GM21723 (cell line): Measurements from ENCODE around the gene POLR3H.

Source experiments
- ATAC-seq: cut with Tn5 transposase; IDR thresholded peaks from one replicate; pipeline ENCODE4 v1.9.1; 2021; ENCODE audit warnings: mild to moderate bottlenecking, moderate library complexity; ENCODE audit not compliant: unreplicated experiment

POLR3H gene

DNA sequence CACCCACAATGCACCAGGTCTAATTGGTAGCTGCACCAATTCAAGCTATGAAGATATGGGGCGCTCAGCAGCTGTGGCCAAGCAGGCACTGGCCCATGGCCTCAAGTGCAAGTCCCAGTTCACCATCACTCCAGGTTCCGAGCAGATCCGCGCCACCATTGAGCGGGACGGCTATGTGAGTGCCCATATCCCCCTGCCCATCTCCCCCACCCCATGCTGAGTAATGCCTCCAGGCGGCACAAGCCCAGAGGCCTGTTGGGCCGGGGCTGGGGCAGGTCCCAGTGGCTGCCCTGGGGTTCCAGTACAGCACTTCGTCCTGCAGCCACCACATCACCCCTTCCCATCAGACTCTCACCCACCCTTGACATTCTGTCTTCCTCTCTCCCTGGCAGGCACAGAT, 21.5 kb downstream of the POLR3H start:
- no peak for ATAC-seq

DNA sequence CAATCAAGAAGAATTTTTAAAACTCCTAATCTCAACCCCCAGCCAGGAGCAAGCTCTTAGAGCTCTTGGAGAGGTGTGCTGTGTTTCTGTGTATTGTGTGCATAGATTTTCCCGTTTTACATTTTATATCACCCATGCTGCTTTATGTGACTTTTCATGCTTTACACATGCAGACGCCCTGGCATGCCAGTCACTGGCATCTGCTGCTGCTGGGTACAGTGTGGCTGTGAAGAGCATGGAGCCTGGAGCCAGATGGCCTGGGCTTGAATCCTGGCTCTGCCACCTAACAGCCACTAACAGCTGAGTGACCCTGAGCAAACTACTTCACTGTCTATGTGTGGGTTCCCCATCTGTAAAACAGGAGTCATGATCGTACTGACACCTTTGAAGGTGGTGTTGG, 23.1 kb downstream of the POLR3H start:
- ATAC-seq, result no peak

DNA sequence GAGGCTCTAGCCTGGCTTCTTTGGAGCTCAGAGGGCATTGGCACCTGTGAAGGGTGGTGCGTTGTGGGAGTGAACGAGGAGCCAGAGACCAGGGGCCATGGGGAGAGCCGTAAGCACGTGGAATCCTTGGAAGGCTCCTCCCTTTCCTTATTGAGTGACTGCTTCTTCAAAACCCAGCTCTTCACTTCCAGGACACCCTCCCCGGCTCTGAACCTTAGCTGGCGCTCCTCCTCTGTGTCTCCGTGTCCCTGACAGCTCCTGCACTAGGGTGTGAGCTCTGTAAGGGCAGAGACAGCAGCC, 26.3 kb downstream of the POLR3H start:
- no peak for ATAC-seq

DNA sequence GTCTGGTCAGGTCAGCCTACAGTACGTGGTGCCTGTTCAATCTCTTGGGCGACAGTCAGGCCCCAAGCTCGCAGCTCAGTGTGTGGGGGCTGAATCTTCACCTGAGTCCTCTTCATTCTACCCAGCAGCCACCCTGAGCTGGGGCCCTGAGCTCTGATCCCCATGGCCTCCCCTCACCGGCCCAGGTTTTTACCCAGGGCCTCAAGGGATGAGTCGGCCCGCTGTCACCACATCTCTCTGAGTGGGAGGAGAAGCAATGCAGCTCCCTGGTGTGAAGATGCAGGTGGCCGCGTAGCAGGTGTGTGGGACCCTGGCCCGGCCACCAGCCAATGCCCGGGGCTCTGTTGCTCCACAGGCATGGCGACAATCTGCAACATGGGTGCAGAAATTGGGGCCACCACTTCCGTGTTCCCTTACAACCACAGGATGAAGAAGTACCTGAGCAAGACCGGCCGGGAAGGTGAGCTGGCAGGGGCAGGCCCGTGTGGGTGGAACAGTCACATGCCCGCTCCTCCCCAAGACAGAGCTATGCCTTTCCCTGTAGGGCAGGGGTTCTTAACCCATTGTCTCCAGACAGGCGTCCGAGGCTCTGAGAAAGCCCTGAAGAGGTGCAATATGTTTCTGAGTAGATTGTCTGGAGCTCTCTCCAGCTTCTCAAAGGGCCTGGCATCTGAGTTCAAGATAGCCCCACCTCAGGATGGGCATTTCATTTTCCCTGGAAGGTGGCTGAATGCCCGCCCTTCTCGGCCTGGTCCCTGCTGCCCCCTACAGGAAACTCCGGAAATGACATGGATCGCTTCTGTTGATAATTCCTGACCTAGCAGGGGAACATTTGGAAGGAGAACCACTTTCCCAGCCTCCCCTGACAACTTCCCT, 26.9 kb downstream of the POLR3H start:
- ATAC-seq, result no peak

DNA sequence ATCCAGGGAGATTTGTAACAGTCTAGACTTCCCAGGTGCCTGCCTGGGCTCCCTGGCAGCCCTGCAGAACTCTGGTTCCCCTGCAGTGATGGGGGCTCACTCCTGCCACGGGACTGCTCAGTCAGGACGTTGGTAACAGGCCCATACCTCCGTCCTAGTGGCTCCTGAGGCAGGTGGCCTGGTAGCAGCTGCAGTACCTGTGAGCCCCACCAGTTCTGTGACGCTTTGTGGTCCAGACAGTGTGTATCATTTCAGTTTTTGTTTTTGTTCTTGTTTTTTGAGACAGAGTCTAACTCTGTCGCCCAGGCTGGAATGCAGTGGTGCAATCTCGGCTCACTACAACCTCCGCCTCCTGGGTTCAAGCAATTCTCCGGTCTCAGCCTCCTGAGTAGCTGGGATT, 27.8 kb downstream of the POLR3H start:
- no peak for ATAC-seq

DNA sequence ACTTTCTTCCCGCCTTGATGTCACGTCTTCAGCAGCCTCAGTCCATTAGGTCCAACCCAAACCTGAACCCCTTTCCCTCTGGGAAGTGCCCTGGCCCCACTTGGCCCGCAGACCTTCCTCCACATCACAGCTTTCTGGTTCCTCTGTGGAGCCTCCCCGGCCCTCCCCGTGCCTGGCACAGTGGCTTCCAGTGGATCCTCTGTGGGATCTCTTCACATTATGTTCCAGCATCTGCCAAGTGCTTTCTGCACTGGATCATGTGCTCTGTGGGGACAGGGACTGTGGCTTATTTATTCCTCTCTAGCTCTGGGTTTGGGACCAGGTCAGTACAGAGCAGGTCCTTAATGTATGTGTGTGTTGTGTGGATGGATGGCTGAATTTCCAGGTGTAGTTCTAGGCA, 30.9 kb downstream of the POLR3H start:
- ATAC-seq, result no peak

DNA sequence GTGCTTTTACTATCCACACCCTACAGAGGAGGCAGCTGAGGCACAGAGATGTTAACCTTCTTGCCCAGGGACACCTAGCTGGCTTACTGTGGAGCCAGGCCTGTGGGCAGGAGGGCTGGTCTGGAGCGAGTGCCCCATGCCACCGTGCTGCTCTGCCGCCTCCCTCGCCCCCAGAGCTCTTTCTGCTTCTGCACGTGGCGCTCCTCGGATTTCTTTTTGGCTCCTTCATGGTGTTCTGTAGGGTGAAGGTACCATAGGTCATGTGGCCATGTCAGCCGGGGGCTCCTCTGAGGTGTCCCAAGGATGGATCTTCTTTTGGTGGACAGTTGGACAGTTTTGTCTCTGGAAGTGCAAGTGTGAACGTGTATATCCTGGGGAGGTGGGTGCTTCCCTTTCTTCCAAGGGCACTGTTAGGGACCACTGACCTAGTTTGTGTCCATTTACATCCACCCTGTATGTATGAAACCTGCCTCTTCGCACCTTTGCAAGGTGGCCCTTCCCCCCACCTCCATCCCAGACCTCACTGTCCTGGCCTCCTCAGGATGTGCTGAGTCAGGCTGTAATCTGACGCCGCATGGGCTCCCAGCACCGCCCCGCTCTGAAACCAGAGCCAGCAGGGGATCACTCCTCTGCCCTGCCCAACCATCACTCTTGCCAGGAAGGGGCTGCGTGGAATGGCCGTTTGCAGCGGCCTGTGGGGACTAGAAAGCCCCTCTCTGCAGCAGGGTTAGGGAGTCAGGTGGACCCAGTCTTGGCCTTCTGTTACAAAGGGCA, 31.7 kb downstream of the POLR3H start:
- no peak for ATAC-seq

DNA sequence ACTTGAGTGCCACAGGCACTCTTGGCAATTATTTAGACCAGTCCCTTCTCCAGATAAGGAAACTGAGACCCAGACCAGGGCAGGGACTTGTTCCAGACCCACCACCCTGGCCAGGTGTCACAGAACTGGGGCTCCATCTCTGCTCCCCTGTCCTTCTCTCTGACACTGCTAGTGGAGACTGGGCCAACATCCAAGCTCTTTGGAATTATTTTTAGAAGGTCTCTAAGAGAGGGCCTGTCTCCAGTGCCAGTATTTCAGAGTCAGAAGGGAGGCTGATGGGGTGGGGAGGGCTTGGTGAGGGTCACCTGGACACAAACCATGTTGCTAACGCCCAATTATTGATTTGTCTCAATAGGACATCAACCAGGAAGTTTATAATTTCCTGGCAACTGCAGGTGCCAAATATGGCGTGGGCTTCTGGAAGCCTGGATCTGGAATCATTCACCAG, 32.7 kb downstream of the POLR3H start:
- ATAC-seq, result no peak

DNA sequence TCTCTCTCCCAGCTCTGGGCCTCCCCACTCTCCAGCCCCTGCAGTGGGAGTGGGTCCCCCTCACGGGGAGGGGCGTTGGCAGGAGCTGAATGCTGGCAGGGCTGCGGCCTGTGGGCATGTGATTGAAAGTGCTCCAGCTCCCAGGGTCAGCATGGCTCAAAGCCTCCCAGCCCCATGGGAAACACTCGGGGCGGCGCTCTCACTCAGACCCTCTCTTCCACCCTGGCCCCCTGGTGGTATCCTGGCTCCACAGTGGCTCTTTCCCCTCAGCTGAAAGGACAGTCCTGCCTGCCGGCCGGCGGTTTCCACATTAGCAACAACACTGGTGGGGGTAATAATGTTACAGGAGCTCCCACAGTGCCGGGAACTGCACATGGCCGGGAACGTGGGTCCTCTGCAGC, 35.5 kb downstream of the POLR3H start:
- no peak for ATAC-seq

DNA sequence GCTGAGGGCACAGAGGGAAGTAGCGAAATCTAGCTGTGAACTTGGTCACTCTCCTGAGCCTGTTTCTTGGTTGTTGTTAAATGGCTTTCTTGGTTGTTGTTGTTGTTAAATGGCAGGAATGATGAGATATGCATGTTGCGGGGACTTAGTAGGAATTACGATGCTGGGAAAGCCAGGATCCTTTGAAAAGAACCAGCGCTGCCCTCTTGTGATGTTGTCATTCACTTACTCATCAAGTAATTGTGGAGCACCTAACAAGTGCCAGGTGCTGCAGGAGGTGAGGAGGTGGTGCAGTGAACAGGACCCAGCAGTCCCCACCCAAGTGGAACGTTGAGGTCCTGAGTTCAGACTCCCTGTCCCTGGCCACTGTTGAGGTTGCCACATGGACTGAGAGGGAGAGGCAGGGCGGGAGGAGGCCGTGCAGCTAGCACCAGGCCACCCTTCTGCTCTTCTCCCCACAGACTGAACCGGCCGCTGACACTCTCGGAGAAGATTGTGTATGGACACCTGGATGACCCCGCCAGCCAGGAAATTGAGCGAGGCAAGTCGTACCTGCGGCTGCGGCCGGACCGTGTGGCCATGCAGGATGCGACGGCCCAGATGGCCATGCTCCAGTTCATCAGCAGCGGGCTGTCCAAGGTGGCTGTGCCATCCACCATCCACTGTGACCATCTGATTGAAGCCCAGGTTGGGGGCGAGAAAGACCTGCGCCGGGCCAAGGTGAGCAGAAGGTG, 36.8 kb downstream of the POLR3H start:
- no peak for ATAC-seq

DNA sequence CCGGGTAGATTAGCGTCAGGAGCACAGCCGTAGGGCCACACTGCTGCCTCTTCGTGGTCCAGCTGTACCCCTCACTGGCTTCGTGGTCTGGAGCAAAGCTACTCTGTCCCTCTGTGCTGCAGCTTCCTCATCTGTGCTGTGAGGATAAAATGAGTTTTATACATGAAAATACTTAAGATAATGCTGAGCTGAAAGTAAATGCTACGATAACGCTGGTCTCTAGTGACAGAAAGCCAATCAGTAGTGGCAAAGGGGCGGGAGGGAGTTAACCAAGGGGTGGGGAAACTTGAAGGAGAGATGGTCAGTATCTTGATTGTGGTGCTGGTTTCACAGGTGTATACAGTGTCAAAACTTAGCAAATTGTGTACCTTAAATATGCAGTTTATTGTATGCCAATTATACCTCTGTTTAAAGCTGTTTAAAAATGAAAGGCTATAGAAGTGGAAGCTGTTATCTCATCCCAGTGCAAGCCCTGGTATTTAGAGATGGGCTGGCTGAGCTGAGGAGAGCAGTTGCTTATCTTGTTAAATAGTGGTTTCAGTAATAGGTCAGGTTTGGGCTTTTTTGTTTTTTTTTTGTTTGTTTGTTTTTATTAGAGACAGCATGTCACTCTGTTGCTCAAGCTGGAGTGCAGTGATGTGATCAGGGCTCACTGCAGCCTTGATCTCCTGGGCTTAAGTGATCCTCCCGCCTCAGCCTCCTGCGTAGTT, 38.6 kb downstream of the POLR3H start:
- ATAC-seq, result no peak

DNA sequence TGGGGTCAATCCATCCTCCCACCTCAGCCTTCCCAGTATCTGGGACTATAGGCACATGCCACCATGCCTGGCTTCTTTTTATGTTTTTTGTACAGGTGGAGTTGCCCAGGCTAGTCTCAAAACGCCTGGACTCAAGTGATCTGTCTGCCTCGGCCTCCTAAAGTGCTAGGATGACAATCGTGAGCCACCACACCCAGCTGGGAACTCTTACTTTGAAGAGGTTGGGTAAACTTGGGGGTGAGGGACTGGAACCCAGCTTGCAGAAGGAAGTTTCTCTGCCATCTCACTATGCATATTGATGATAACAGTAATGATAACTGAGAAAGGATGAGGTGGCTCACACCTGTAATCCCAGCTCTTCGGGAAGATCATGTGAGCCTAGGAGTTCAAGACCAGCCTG, 39.5 kb downstream of the POLR3H start:
- no peak for ATAC-seq

DNA sequence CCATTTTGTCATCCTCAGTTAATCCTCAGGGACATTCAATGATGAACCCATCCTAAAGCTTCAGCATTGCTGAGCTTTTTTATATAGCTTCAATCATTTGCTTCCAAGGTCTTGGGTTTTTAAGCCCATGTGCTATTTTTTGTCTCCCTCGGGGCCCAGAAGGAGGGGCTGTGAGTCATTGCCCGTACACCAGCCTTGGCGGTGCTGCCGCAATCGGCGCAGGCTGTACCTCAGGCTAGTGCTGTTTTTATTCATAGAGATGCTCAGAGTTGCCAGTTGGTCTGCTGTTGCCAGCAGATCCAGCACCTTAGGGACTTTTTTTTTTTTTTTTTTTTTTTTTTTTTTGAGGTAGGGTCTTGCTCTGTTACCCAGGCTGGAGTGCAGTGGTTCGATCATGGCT, 39.9 kb downstream of the POLR3H start:
- ATAC-seq, result no peak

DNA sequence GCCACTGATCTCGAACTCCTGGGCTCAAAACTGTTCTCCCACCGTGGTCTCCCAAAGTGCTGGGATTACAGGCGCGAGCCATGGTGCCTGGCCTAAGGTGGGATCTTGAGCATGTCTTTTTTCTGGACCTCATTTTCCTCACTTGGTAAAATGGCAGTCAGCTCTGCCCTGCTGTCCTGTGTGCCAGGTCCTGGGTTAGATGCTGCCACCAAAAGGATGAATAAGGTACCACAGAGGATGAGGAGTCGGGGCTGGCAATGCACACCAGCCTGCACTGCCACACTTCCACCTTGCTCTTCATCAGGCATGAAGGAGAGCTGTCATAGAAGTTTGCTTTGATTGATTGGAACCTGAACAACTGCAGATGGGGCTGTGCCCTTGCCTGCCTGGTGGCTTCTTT, 43.1 kb downstream of the POLR3H start:
- no peak for ATAC-seq

DNA sequence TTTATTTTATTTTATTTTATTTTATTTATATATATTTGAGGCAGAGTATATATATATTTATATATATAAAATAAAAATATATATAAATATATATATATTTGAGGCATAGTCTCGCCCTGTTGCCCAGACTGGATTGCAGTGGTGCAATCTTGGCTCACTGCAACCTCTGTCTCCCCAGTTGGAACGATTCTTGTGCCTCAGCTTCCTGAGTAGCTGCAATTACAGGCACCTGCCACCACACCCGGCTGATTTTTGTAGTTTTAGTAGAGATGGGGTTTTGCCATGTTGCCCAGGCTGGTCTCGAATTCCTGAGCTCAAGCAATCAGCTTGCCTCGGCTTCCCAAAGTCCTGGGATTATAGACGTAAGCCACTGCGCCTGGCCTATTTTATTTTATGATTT, 44.0 kb downstream of the POLR3H start:
- no peak for ATAC-seq

DNA sequence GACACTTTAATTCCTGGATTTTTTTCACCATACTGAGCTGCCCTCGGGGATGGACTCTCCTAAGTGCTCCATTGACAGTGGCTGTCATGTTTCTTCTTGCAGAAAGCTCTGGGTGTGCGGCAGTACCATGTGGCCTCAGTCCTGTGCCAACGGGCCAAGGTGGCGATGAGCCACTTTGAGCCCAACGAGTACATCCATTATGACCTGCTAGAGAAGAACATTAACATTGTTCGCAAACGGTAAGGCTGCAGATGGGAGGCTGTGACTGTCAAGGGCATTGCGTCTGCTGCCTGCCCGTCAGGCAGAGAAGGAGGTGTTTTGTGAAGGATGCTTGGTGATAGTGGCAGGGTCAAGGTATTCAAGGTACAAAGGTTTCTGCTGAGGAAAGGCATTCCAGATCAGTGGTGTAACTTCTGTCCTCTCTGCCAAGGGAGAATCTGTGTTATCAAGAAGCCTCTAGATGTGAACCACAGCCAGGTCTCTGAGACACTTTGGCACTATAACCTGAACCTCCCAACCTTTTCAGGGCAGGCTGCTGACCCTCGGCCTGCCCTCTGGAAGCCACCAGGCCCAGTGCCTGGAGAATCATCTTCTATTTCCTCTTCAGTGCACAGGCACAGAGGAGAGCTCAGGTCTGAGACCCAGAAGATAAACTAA, 44.5 kb downstream of the POLR3H start:
- ATAC-seq, result no peak

DNA sequence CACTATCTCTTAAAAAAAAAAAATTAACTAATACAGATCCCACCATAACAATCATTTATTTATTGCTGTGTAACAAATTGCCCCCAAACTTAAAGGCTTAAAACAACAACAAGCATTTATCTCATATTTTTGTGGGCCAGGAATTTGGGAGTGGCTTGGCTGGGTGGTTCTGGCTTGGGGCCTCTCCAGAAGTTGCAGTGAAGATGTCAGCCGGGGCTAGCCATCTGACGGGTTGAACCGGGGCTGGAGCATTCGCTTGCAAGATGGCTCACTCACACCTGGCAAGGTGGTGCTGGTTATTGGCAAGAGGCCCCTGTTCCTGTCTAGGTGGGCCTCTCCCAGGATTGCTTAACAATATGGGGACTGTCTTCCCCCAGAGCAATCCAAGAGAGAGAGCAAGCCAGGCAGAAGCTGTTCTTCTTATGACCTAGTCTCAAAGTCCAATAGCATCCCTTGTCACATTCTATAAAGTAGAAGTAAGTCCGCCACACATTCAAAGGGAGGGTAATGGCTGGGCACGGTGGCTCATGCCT, 45.9 kb downstream of the POLR3H start:
- no peak for ATAC-seq

DNA sequence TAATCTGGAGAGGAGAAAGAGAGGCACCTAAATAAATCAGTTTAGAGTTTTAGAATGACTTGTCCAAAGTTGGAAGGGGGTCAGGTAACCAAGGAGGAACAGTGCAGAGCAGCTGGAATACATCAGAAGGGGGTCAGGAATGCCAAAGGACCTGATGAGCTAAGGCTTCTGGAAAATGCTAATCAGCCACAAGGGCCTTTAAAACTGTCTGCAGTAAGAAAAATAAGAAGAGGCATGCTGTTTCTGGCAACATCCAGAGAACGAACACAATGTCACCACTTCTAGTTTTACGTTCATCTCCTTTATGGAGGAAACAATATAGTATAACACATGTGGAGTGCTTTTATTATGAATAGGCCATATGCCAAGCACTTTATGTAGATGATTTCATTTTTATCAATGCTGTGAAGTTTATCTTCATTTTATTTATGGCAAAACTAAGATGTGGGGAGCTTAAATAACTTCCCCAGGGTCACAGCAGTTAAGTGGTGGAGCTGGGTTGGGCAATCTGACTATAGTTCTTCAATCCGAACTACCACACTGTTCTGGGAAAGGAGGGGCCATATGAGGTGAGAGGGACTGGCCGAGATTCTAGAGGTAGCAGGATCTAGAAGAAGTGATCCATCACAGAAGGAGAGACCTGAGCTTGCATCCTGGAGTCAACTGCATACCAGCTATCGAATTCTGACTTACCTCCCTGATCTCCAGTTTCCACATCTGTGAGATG, 52.7 kb downstream of the POLR3H start:
- no peak for ATAC-seq

DNA sequence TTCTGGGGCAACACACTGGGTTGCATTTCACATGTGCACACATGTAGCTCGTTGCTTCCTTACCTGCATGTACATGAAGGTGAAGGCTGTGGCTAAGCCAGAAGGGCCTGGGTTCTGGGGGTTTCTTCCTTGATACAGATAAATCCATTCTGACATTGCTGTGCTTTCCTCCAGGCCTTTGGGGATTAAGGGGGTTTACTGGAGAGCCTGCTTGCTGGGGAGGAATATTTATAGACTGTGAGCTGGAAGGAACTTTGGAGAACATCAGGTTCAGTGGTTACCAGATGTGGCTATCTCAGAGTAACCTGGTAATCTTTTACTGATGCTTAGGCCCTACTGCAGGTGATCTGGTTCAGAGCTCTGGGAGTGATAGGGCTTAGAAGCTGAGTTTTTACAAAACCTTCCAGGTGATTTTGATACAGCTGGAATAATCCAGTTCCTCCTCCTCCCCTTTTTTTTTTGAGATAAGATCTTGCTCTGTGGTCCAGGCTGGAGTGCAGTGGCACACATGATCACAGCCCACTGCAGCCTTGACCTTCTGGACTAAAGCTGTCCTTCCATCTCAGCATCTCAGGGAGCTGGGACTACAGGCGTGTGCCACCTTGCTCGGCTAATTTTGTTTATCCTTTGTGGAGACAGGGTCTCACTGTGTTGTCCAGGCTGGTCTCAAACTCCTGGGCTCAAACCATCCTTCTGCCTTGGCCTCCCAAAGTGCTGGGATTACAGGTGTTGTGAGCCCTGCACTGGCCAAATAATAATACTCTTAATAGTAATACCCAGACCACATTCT, 55.5 kb downstream of the POLR3H start:
- ATAC-seq, result no peak
